H9 (cell line): ENCODE measurements around the gene TMEM129. TPM values are rescaled to one million over a fixed set of nuclear protein-coding genes. Genes with fewer than 3 reads are reported as not detected.

Experiments
- DNase-seq: peaks from one replicate; pipeline ENCODE4 v3.0.0-alpha.2; 2017
- H2AFZ ChIP-seq: one replicate; pipeline ENCODE4 v1.6.1; 2013; ENCODE audit warnings: mild to moderate bottlenecking, low read length, control low read depth, moderate library complexity
- H2AK5ac ChIP-seq: 2 replicates; pipeline ENCODE4 v1.6.1; 2013; ENCODE audit warnings: low read length, control low read depth, mixed read lengths; ENCODE audit not compliant: insufficient read length
- H2BK120ac ChIP-seq: one replicate; pipeline ENCODE4 v1.6.1; 2013; ENCODE audit warnings: low read depth, mild to moderate bottlenecking, low read length, control low read depth, inconsistent platforms; ENCODE audit not compliant: poor library complexity, severe bottlenecking
- H2BK12ac ChIP-seq: 2 replicates; pipeline ENCODE4 v1.6.1; 2013; ENCODE audit warnings: low read length, control low read depth, mixed read lengths, low read depth; ENCODE audit not compliant: insufficient read length
- H2BK15ac ChIP-seq: 2 replicates; pipeline ENCODE4 v1.6.1; 2013; ENCODE audit warnings: low read depth, low read length, control low read depth
- H2BK20ac ChIP-seq: one replicate; pipeline ENCODE4 v1.6.1; 2013; ENCODE audit warnings: low read depth, mild to moderate bottlenecking, low read length, control low read depth, inconsistent platforms; ENCODE audit not compliant: poor library complexity, severe bottlenecking
- H2BK5ac ChIP-seq: 2 replicates; pipeline ENCODE4 v1.6.1; 2013; ENCODE audit warnings: low read length, control low read depth, mixed read lengths; ENCODE audit not compliant: insufficient read length
- H3K14ac ChIP-seq: 2 replicates; pipeline ENCODE4 v1.6.1; 2013; ENCODE audit warnings: low read length, control low read depth; ENCODE audit not compliant: insufficient read depth
- H3K18ac ChIP-seq: 2 replicates; pipeline ENCODE4 v1.6.1; 2013; ENCODE audit warnings: low read depth, mild to moderate bottlenecking, mixed read lengths, low read length, control low read depth; ENCODE audit not compliant: insufficient read length
- H3K23ac ChIP-seq: 2 replicates; pipeline ENCODE4 v1.6.1; 2013; ENCODE audit warnings: low read length, control low read depth, mixed read lengths, low read depth; ENCODE audit not compliant: insufficient read length
- H3K23me2 ChIP-seq: 2 replicates; pipeline ENCODE4 v1.6.1; 2013; ENCODE audit warnings: low read depth, mild to moderate bottlenecking, mixed read lengths, low read length, control low read depth; ENCODE audit not compliant: insufficient read length, poor library complexity, severe bottlenecking
- H3K27ac ChIP-seq: 2 replicates; pipeline ENCODE4 v1.5.1; 2013; ENCODE audit warnings: low read length, control low read depth, mixed read lengths, low read depth; ENCODE audit not compliant: insufficient read length
- H3K27me3 ChIP-seq: 2 replicates; pipeline ENCODE4 v1.6.1; 2013; ENCODE audit warnings: low read length, control low read depth, inconsistent platforms; ENCODE audit not compliant: insufficient read depth
- H3K4ac ChIP-seq: 2 replicates; pipeline ENCODE4 v1.6.1; 2013; ENCODE audit warnings: low read depth, mild to moderate bottlenecking, control low read depth, inconsistent platforms, low read length, moderate library complexity
- H3K4me1 ChIP-seq: 2 replicates; pipeline ENCODE4 v1.6.1; 2013; ENCODE audit warnings: low read length, control low read depth, inconsistent platforms; ENCODE audit not compliant: insufficient read depth
- H3K4me2 ChIP-seq: 2 replicates; pipeline ENCODE4 v1.6.1; 2013; ENCODE audit warnings: low read length, control low read depth, mixed read lengths; ENCODE audit not compliant: insufficient read length, insufficient read depth
- H3K56ac ChIP-seq: 2 replicates; pipeline ENCODE4 v1.6.1; 2013; ENCODE audit warnings: low read depth, mild to moderate bottlenecking, mixed read lengths, low read length, control low read depth; ENCODE audit not compliant: insufficient read length
- H3K79me1 ChIP-seq: 2 replicates; pipeline ENCODE4 v1.6.1; 2013; ENCODE audit warnings: low read depth, mild to moderate bottlenecking, moderate library complexity, low read length, control low read depth, inconsistent platforms; ENCODE audit not compliant: insufficient read depth, poor library complexity, severe bottlenecking
- H3K79me2 ChIP-seq: 2 replicates; pipeline ENCODE4 v1.6.1; 2013; ENCODE audit warnings: low read length, control low read depth, inconsistent platforms; ENCODE audit not compliant: insufficient read depth
- H3K9ac ChIP-seq: 2 replicates; pipeline ENCODE4 v1.6.1; 2013; ENCODE audit warnings: low read length, control low read depth, mixed read lengths; ENCODE audit not compliant: insufficient read length; ENCODE audit errors: extremely low read depth
- H3K9me3 ChIP-seq: one replicate; pipeline ENCODE4 v1.6.1; 2013; ENCODE audit warnings: low read depth, low read length, inconsistent platforms; ENCODE audit not compliant: control insufficient read depth
- H3T11ph ChIP-seq: one replicate; pipeline ENCODE4 v1.6.1; 2013; ENCODE audit warnings: mild to moderate bottlenecking, low read length, control low read depth, inconsistent platforms
- H4K20me1 ChIP-seq: one replicate; pipeline ENCODE4 v1.6.1; 2013; ENCODE audit not compliant: control insufficient read depth, insufficient read length, insufficient read depth
- H4K5ac ChIP-seq: 2 replicates; pipeline ENCODE4 v1.6.1; 2013; ENCODE audit warnings: low read depth, mild to moderate bottlenecking, mixed read lengths, low read length, control low read depth; ENCODE audit not compliant: insufficient read length
- H4K8ac ChIP-seq: replicated peaks from 2 replicates; pipeline ENCODE4 v1.6.1; 2013; ENCODE audit warnings: low read length, control low read depth, mixed read lengths, low read depth; ENCODE audit not compliant: insufficient read length
- H4K91ac ChIP-seq: 2 replicates; pipeline ENCODE4 v1.6.1; 2013; ENCODE audit warnings: low read depth, mild to moderate bottlenecking, moderate library complexity, mixed read lengths, low read length, control low read depth; ENCODE audit not compliant: insufficient read length
- H3K27ac Mint-ChIP-seq, 3 experiments: 2 replicates in 2 of 3; 3 replicates in 1 of 3; pipeline ENCODE4 v1.8.0; 2020 to 2021; ENCODE audit warnings: mixed read lengths in 3 of 3, mild to moderate bottlenecking in 1 of 3, moderate library complexity in 1 of 3
- H3K27me3 Mint-ChIP-seq: 2 replicates; pipeline ENCODE4 v1.8.0; 2021; ENCODE audit warnings: low read depth, mild to moderate bottlenecking, moderate library complexity, mixed read lengths
- H3K36me3 Mint-ChIP-seq, 3 experiments: 2 replicates in 2 of 3; 3 replicates in 1 of 3; pipeline ENCODE4 v1.8.0; 2020 to 2021; ENCODE audit warnings: low read depth in 3 of 3, mixed read lengths in 3 of 3; ENCODE audit not compliant: insufficient read depth in 1 of 3
- H3K4me1 Mint-ChIP-seq, 2 experiments: 2 replicates each; pipeline ENCODE4 v1.8.0; 2020; ENCODE audit warnings: mixed read lengths in 2 of 2
- H3K4me3 Mint-ChIP-seq, 2 experiments: 2 replicates in 1 of 2; 3 replicates in 1 of 2; pipeline ENCODE4 v1.8.0; 2020 to 2021; ENCODE audit warnings: mild to moderate bottlenecking in 2 of 2, mixed read lengths in 2 of 2, moderate library complexity in 1 of 2
- H3K9me3 Mint-ChIP-seq, 2 experiments: 2 replicates in 1 of 2; 3 replicates in 1 of 2; pipeline ENCODE4 v1.8.0; 2020; ENCODE audit warnings: mild to moderate bottlenecking in 2 of 2, mixed read lengths in 2 of 2, moderate library complexity in 1 of 2
- CTCF ChIP-seq: fragments of 200-600 bp; sonication (generic); conservative IDR thresholded peaks from 3 replicates; pipeline ENCODE4 v1.8.0; 2021; ENCODE audit warnings: antibody characterized with exemption, mild to moderate bottlenecking
- whole genome bisulfite sequencing: extraction: QIAGEN DNeasy Blood & Tissue Kit; methylation state at CpG from one replicate; pipeline ENCODE4 v1.1.7; 2013; ENCODE audit warnings: missing lambda C conversion rate, low lambda C conversion rate, mixed read lengths; ENCODE audit not compliant: insufficient read length; ENCODE audit errors: extremely low coverage; 5-methylcytosine and 5-hydroxymethylcytosine counted together
- total RNA-seq: library from RNA; stranded (reverse); gene quantifications from 2 replicates; pipeline ENCODE4 v1.2.1, GENCODE V29; 2021

TMEM129 gene
- total RNA-seq, 1 experiment from 2014 or later, result 27.3 TPM

GRCh38 chr4:1686440-1687036, 34.6 kb downstream of the TMEM129 start:
- Histone ChIP-seq H2AK5ac (no peak overlapping the region), H3K9ac (no peak overlapping the region), H3K23ac (no peak overlapping the region), H3K4me2 (no peak overlapping the region), H3K27ac (no peak overlapping the region), H3K4me1 (no peaks in the 10 kb centered on the region), H3T11ph (no peak overlapping the region), H2BK20ac (no peak overlapping the region), H3K23me2 (peaks cover 2% of the 10 kb centered on the region), H4K5ac (no peak overlapping the region), H3K79me1 (no peaks in the 10 kb centered on the region), H4K91ac (no peak overlapping the region), H2BK120ac (no peak overlapping the region), H2BK15ac (no peak overlapping the region), H2BK12ac (no peak overlapping the region), H4K8ac (no peak overlapping the region), H3K14ac (no peak overlapping the region), H4K20me1 (no peaks in the 10 kb centered on the region), H3K27me3 (peaks cover 7% of the 10 kb centered on the region; the same call in 1 of the 2 replicates), H3K4ac (no peak overlapping the region), H3K9me3 (no peaks in the 10 kb centered on the region), H3K18ac (no peak overlapping the region), H2AFZ (no peak overlapping the region), H3K56ac (no peak overlapping the region), H2BK5ac (no peak overlapping the region), H3K79me2 (no peaks in the 10 kb centered on the region)
- Mint-ChIP-seq H3K9me3 (peaks cover 2% of the 10 kb centered on the region in 2 experiments; a peak in 1 of 5 replicates), H3K27me3 (peaks cover 20% of the 10 kb centered on the region), H3K4me3 (peak overlapping the region in 1 of 2 experiments; percentile 35; a peak in 1 of 5 replicates), H3K36me3 (peaks cover 8 to 17% (median 12%) of the 10 kb centered on the region in 3 experiments; a peak in 6 of 7 replicates), H3K27ac (peak overlapping the region in 2 of 3 experiments; percentile 67 to 70; a peak in 2 of 7 replicates), H3K4me1 (peaks cover 16% of the 10 kb centered on the region in 2 experiments)
- no peak for DNase-seq
- WGBS, result no CpG with 5 or more reads among the region's 7 CpGs
- TF ChIP-seq CTCF, result no peak
